Measurements from ENCODE around the gene PYGB. TPM values are rescaled to one million over a fixed set of nuclear protein-coding genes. Genes with fewer than 3 reads are reported as not detected.
"Not testable (repeated sequence)": the region's sequence is repeated elsewhere in the genome, so short reads cannot be mapped to it uniquely, and the experiment has no call there.

The PYGB gene
- total RNA-seq, 1 donor from 2014 or later: 57.9 TPM

DNA sequence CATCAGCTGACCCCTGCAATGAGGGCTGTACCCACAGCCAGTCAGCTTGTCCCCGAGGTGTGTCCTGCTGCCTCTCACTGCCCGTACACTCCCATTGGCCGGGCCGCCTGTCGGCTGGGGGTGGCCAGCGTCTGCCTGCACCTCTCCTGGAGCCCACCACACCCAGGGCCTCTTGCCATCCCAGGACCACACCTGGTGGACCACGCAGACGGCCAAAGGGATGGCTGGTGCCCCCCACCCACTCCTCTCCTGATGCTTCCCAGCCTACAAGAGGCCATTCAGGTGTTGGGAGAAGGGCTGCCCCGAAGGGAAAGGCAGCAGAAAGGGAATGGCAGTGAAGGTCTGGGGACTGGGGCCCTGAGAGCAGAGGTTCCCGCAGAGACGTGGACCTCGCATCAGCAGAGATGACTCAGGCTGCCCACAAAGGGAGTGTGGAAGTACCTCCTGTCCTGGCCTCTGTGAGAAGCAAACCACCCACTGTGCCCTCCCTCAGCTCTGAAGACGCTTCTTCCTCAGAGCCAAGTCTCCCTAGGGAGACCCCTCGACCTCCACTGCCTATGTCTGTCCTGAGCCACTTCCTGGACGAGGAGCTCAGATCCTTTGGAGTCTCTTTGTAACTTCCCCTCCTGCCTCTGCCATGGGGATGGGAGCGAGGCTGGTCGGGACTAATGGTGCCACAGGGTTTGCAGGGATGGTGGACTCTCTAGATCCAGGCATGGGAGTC, 60.9 kb downstream of the PYGB start:
- no peak for DNase-seq (ENCODE audit: low spot score)
- no peak overlapping the region for H3K27ac Mint-ChIP-seq (ENCODE audit: unreplicated experiment)
- H3K36me3 Mint-ChIP-seq (ENCODE audit: low read depth, unreplicated experiment): peaks cover 13% of the 10 kb centered on the region
- H3K27me3 Mint-ChIP-seq (ENCODE audit: unreplicated experiment): peaks cover 14% of the 10 kb centered on the region
- no peaks in the 10 kb centered on the region for H3K9me3 Mint-ChIP-seq (ENCODE audit: unreplicated experiment)
- no peak for TF ChIP-seq CTCF (IDR thresholded peaks at IDR 0.05; ENCODE audit: unreplicated experiment)
- H3K4me1 Mint-ChIP-seq (ENCODE audit: unreplicated experiment): peaks cover 6% of the 10 kb centered on the region
- H3K4me3 Mint-ChIP-seq (ENCODE audit: unreplicated experiment): no peak overlapping the region

- no peak overlapping the region for H3K27ac Mint-ChIP-seq (ENCODE audit: unreplicated experiment)
- peaks cover 14% of the 10 kb centered on the region for H3K27me3 Mint-ChIP-seq (ENCODE audit: unreplicated experiment)
- H3K4me1 Mint-ChIP-seq (ENCODE audit: unreplicated experiment): peaks cover 6% of the 10 kb centered on the region
- H3K9me3 Mint-ChIP-seq (ENCODE audit: unreplicated experiment): no peaks in the 10 kb centered on the region
- no peak for DNase-seq (ENCODE audit: low spot score)
- TF ChIP-seq CTCF (IDR thresholded peaks at IDR 0.05; ENCODE audit: unreplicated experiment): no peak
- no peak overlapping the region for H3K4me3 Mint-ChIP-seq (ENCODE audit: unreplicated experiment)
- peaks cover 13% of the 10 kb centered on the region for H3K36me3 Mint-ChIP-seq (ENCODE audit: low read depth, unreplicated experiment)
Observed at GRCh38 chr20:25309395-25310267, 61.7 kb downstream of the PYGB start.

DNA sequence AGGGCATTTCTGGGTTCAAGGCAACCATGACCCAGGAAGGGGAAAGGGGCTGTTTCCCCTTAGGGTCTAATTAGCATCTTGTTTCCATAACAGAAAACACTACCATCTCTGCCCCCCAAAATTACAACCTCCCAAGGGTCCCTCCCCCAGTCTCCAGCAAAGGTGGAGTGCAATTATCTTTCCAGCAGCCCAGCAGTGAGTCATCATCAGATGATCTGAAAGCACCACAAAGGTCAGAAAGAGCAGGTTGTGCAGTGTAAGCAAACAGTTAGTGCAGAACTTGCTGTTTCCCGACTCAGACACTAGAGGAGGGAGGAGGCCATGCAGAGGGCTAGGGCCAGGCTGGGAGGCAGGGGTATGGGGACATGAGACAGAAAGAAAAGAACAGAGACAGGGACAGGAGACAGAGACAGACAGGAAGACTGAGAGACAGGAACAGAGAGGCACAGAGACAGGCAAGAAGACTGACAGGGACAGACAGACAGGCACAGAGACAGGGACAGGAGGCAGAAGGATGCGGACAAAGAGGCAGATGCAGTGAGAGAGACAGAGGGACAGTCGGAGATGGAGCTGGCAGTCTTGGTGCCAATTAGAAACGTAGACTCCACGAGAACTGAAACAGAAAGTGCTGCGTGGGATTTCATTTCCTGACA, 62.5 kb downstream of the PYGB start:
- H3K4me1 Mint-ChIP-seq (ENCODE audit: unreplicated experiment): peaks cover 6% of the 10 kb centered on the region
- TF ChIP-seq CTCF (IDR thresholded peaks at IDR 0.05; ENCODE audit: unreplicated experiment): no peak
- H3K27ac Mint-ChIP-seq (ENCODE audit: unreplicated experiment): peak overlapping the region; percentile 33
- H3K27me3 Mint-ChIP-seq (ENCODE audit: unreplicated experiment): peaks cover 14% of the 10 kb centered on the region
- H3K36me3 Mint-ChIP-seq (ENCODE audit: low read depth, unreplicated experiment): peaks cover 13% of the 10 kb centered on the region
- no peak overlapping the region for H3K4me3 Mint-ChIP-seq (ENCODE audit: unreplicated experiment)
- H3K9me3 Mint-ChIP-seq (ENCODE audit: unreplicated experiment): no peaks in the 10 kb centered on the region
- no peak for DNase-seq (ENCODE audit: low spot score)

DNA sequence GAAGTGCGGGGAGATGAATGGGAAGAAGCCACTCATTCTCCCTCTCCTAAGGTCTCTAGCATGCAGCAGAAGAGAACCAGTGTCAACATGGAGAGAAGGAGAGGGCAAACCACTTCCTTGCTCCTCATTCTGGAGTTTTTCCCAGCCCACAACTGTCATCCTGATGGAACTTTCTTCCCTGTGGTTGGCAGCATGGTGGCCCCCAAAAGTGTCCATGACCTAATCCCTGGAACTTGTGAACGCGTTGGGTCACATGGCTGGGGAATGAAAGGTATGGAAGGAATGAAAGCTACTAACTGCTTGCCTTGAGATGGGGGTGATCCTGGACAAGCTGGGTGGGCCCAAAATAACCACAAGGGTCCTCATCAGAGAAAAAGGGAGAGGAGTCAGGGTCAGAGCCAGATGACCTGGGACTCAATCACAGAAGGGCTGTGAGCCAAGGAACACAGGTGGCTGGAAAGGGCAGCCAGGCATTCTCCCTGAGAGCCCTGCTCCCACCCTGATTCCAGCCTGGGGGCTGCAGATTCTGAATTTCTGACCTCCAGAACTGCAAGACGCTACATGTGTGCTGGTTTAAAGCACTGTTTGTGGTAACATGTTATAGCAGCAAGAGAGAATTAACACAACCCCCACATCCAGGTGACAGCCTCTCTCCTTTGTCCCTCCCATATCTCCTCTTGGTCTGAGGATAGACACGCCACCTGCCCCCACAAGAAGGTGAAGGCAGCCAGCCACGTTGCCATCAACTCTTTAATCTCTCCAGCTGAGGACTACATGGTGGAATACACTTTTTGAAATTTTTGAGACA, 63.2 kb downstream of the PYGB start:
- peaks cover 13% of the 10 kb centered on the region for H3K36me3 Mint-ChIP-seq (ENCODE audit: low read depth, unreplicated experiment)
- H3K4me1 Mint-ChIP-seq (ENCODE audit: unreplicated experiment): peaks cover 6% of the 10 kb centered on the region
- no peak for DNase-seq (ENCODE audit: low spot score)
- H3K27me3 Mint-ChIP-seq (ENCODE audit: unreplicated experiment): peaks cover 14% of the 10 kb centered on the region
- H3K4me3 Mint-ChIP-seq (ENCODE audit: unreplicated experiment): no peak overlapping the region
- H3K27ac Mint-ChIP-seq (ENCODE audit: unreplicated experiment): no peak overlapping the region
- H3K9me3 Mint-ChIP-seq (ENCODE audit: unreplicated experiment): no peaks in the 10 kb centered on the region
- no peak for TF ChIP-seq CTCF (IDR thresholded peaks at IDR 0.05; ENCODE audit: unreplicated experiment)

DNA sequence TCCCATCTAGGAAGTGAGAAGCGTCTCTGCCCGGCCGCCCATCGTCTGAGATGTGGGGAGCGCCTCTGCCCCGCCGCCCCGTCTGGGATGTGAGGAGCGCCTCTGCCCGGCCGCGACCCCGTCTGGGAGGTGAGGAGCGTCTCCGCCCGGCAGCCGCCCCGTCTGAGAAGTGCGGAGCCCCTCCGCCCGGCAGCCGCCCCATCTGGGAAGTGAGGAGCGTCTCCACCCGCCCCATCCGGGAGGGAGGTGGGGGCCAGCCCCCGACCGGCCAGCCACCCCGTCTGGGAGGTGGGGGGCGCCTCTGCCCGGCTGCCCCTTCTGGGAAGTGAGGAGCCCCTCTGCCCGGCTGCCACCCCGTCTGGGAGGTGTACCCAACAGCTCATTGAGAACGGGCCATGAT, 64.8 kb downstream of the PYGB start:
- H3K4me3 Mint-ChIP-seq (ENCODE audit: unreplicated experiment); H3K9me3 Mint-ChIP-seq (ENCODE audit: unreplicated experiment); H3K36me3 Mint-ChIP-seq (ENCODE audit: low read depth, unreplicated experiment); H3K4me1 Mint-ChIP-seq (ENCODE audit: unreplicated experiment); H3K27ac Mint-ChIP-seq (ENCODE audit: unreplicated experiment); DNase-seq (ENCODE audit: low spot score): not testable (repeated sequence)
- H3K27me3 Mint-ChIP-seq (ENCODE audit: unreplicated experiment): peaks cover 14% of the 10 kb centered on the region
